HAP-1 (cell line): ENCODE results near the gene ESYT1.
A peak's percentile ranks its signal among the peaks of the same experiment; 100 is the strongest.

Experiments used
- DNase-seq, 2 experiments: peaks; one replicate each; pipeline ENCODE4 v3.0.0-alpha.2; 2016 to 2020; ENCODE audit warnings: low spot score in 2 of 2
- H3K27me3 ChIP-seq: fragments of 250-450 bp; sonication (Bioruptor Pico); 2 replicates; pipeline ENCODE4 v1.5.1; 2020; ENCODE audit warnings: low read depth, mild to moderate bottlenecking, moderate library complexity
- H3K36me3 ChIP-seq: fragments of 250-450 bp; sonication (Bioruptor Pico); replicated peaks from 2 replicates; pipeline ENCODE4 v1.5.1; 2020; ENCODE audit warnings: mild to moderate bottlenecking
- H3K4me1 ChIP-seq: fragments of 250-450 bp; sonication (Bioruptor Pico); 2 replicates; pipeline ENCODE4 v1.5.1; 2020; ENCODE audit warnings: mild to moderate bottlenecking
- H3K4me3 ChIP-seq: fragments of 250-450 bp; sonication (Bioruptor Pico); 2 replicates; pipeline ENCODE4 v1.5.1; 2020; ENCODE audit warnings: mild to moderate bottlenecking, moderate library complexity
- H3K9me3 ChIP-seq: fragments of 250-450 bp; sonication (Bioruptor Pico); 2 replicates; pipeline ENCODE4 v1.5.1; 2020; ENCODE audit warnings: mild to moderate bottlenecking, moderate library complexity
- in situ Hi-C: fragments of 300-500 bp; cut with MboI; formaldehyde crosslinking; loops from 3 replicates; pipeline ENCODE4 v1.14.3; 2020; ENCODE audit warnings: low sequenced_read_pairs, inconsistent platforms, mixed read lengths

The ESYT1 gene

GRCh38 chr12:56158029-56158925, 30.2 kb downstream of the ESYT1 start, which contains the start of gene MYL6:
Gene MYL6 (plus strand): TSS chr12:56158359. CDS start chr12:56158402, 43 bp downstream.
- DNase-seq, result peak; percentile 97 to 98
- in situ Hi-C loops, result no loop called here
- H3K36me3 ChIP-seq, result peaks cover 40% of the 10 kb centered on the region
- no peaks in the 10 kb centered on the region for H3K9me3 ChIP-seq
- no peaks in the 10 kb centered on the region for H3K27me3 ChIP-seq
- peak within 1 kb of the TSS; percentile 87 for H3K4me3 ChIP-seq
- peaks cover 24% of the 10 kb centered on the region for H3K4me1 ChIP-seq

DNA sequence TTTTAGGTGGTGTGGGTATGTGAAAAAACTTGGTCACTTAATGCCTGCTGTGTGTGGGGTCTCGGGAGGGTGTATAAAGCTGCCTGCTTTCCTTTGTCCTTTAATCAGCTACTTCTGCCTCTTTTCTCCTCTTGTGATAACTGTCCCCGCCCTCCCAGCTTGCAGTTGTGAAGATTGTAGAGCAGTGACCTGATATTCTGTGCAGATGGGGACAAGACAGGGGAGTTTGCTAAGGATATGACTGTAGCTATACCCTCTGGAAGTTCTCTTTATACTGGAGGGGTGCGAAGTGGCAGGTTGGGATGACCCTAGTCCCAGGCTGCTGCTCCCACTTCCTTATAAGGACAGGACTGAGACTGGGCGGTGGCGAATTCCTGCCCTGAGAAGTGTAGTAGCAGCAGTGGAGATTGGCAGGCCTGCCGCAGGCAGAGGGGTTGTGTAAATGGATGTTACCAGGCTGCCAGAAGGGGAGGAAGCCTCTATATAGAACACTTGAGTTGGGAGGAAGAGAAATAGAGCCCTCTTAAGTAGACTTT, 30.9 kb downstream of the ESYT1 start:
- Histone ChIP-seq H3K4me1 (peaks cover 24% of the 10 kb centered on the region), H3K36me3 (peaks cover 48% of the 10 kb centered on the region), H3K27me3 (no peaks in the 10 kb centered on the region), H3K4me3 (peak overlapping the region; percentile 87), H3K9me3 (no peaks in the 10 kb centered on the region)
- in situ Hi-C loops, result no loop called here
- DNase-seq, result peak; percentile 70 to 79

DNA sequence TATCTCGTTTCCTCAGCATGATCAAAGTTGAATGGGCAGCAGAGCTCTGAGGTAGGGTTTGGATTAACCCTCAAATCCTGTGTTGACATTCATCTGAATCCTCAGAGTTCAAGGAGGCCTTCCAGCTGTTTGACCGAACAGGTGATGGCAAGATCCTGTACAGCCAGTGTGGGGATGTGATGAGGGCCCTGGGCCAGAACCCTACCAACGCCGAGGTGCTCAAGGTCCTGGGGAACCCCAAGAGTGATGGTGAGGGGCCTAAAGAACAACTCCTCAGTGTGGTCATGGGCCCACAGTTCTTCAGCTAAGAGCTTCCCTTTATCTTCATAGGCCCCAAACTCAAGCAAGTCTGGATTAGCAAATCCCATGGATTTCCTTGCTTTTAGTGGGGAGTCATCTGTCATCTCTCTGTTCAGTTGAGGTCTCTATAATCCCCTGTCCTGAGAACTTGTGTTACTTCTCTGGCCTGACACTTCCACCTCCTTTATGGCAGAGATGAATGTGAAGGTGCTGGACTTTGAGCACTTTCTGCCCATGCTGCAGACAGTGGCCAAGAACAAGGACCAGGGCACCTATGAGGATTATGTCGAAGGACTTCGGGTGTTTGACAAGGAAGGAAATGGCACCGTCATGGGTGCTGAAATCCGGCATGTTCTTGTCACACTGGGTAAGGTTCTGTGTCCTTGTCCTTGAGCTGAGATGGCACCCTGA, 31.6 kb downstream of the ESYT1 start:
- H3K9me3 ChIP-seq, result no peaks in the 10 kb centered on the region
- H3K36me3 ChIP-seq, result peaks cover 54% of the 10 kb centered on the region
- no peak for DNase-seq
- H3K4me3 ChIP-seq, result peak overlapping the region; percentile 87
- in situ Hi-C loops, result no loop called here
- peaks cover 24% of the 10 kb centered on the region for H3K4me1 ChIP-seq
- no peaks in the 10 kb centered on the region for H3K27me3 ChIP-seq

- Histone ChIP-seq H3K4me1 (peaks cover 24% of the 10 kb centered on the region), H3K27me3 (no peaks in the 10 kb centered on the region), H3K9me3 (no peaks in the 10 kb centered on the region), H3K4me3 (peak overlapping the region; percentile 87), H3K36me3 (peaks cover 60% of the 10 kb centered on the region)
- DNase-seq, result no peak
- in situ Hi-C loops, result no loop called here
These were observed 32.2 kb downstream of the ESYT1 start for GRCh38 chr12:56160193-56160763.

DNA sequence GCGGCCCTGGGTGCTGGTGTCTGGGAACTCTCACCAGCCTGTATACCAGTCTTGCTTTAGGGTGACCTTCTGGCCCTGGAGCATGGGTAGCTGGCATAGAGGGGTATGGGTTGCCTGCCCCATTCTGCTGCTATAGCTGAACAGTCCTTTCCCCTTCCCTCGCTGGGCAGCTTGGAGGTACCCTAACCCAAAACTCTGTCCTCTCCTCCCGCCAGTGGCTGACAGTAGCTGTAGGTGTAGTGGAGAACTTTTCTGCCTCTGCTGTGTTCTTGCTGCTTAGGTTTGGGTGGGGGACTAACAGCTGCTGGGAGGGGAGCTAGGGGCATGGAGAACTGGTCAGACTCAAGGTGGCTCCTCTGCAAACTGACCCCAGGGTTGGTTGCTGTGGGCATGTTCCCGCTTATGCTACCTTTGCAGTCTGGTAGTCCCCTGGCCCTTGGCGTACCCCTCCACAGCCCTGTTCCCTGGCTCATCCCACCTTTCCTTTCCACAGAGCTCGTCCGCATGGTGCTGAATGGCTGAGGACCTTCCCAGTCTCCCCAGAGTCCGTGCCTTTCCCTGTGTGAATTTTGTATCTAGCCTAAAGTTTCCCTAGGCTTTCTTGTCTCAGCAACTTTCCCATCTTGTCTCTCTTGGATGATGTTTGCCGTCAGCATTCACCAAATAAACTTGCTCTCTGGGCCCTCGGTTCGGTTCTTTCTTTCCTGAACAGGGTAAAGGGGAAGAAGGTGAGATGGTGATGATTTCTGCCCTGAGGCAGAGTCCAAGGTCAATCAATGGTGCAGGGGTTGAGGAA, 33.0 kb downstream of the ESYT1 start:
- Histone ChIP-seq H3K36me3 (peaks cover 69% of the 10 kb centered on the region), H3K4me3 (no peak overlapping the region)
- in situ Hi-C loops, result no loop called here

DNA sequence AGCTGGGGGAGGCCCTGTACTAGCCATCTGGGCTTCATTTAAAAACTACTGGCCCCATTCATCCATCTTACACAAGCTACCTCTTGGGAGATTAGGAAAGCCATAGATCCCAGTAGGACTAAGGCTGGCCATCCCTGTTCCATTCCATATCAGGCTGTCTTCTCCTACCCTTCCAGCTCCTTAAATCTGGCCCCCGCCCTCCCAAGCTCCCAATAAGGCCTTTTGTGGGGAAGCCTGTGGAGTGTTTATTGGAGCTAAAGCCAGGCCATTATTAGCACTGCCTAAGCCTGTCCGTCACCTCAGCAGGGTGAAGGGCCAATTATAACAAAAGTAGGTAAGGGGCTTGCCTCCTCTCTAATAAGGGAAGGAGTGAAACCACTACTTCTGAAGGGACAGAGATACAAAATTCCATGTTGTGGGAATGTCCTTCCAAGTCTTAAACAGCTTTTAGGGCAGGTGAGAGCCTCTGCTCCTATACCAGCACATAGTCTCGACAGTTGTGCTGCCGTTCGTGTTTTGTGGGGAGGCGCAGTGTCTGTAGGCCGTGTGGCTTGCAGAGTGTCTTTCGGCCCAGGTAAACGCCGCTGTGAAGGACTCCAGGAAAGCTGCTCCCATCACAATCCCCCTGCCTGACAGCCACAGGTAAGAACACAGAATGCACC, 33.8 kb downstream of the ESYT1 start:
- Histone ChIP-seq H3K4me3 (no peak overlapping the region), H3K27me3 (no peaks in the 10 kb centered on the region), H3K9me3 (no peaks in the 10 kb centered on the region), H3K36me3 (peaks cover 75% of the 10 kb centered on the region), H3K4me1 (peaks cover 24% of the 10 kb centered on the region)
- in situ Hi-C loops, result no loop called here
- no peak for DNase-seq

More for the DNA sequence above, 33.0 kb downstream of the ESYT1 start:
- Histone ChIP-seq H3K9me3 (no peaks in the 10 kb centered on the region), H3K4me1 (peaks cover 24% of the 10 kb centered on the region), H3K27me3 (no peaks in the 10 kb centered on the region)
- no peak for DNase-seq

DNA sequence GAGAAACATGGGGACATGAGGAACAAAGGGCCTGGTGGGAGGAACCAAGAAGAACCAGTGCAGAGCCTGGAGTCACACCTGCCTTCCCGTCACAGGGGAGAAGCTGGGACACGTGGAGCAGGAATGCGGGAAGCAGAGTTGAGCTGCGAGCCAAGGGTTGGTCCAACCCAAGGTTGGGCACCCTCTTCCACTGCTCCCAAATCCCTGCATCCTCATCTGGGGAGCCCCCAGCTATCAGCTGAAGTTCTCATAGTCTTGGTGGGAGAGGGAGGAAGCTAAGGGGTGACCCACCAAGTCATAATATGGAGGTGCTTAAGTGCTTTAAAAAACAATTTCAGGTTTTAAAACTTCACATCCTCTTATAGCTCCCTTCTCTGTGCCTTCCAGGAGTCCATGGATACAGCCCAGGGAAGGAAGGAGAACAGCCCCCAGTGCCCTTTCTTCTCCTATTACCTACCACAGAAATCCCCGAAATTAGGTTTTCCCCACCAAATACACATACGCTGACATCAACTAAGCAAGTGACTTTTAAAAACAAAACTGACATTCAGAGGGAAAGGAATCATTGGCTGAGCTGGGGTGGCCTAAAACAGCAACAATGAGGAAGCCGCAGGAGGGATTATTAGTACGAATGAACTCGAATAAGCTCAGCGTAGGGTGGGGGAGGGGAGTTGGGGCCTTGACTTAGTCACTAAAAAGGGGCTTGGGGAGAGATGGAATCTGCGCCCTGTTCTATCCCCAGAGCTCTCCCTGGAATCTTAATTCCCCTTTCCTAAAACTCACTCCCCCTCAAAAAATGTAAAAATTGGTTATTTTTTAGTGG, 34.6 kb downstream of the ESYT1 start:
- in situ Hi-C loops, result no loop called here
- Histone ChIP-seq H3K4me3 (no peak overlapping the region), H3K27me3 (no peaks in the 10 kb centered on the region), H3K36me3 (peaks cover 82% of the 10 kb centered on the region), H3K9me3 (no peaks in the 10 kb centered on the region), H3K4me1 (peaks cover 16% of the 10 kb centered on the region)
- peak in 1 of 2 experiments; percentile 39 for DNase-seq

GRCh38 chr12:56163533-56164344, 35.7 kb downstream of the ESYT1 start:
- peaks cover 90% of the 10 kb centered on the region for H3K36me3 ChIP-seq
- no peak for DNase-seq
- no peak overlapping the region for H3K4me3 ChIP-seq
- H3K9me3 ChIP-seq, result no peaks in the 10 kb centered on the region
- in situ Hi-C loops, result no loop called here
- no peaks in the 10 kb centered on the region for H3K27me3 ChIP-seq
- peaks cover 16% of the 10 kb centered on the region for H3K4me1 ChIP-seq

DNA sequence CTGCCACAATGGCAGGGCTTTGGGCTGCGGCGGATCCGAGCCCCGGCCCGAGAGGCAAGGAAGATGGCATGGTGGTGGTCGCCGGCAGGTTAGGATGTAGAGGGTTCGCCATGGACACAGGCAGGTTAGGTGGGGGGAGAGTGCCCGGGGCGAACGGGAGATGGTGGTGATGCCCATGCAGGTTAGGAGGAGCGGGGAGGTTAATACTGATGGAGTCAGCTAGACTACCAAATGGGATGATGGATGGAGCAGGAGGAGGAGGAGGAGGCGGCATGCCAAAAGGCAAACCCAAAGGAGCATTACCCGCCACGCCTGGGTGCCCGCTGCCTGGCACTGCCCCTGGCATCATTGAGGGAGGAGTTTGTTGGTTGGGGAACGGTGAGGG, 36.3 kb downstream of the ESYT1 start:
- in situ Hi-C loops, result no loop called here
- Histone ChIP-seq H3K36me3 (peaks cover 94% of the 10 kb centered on the region), H3K27me3 (no peaks in the 10 kb centered on the region), H3K4me1 (peaks cover 15% of the 10 kb centered on the region), H3K9me3 (no peaks in the 10 kb centered on the region), H3K4me3 (no peak overlapping the region)
- DNase-seq, result no peak

DNA sequence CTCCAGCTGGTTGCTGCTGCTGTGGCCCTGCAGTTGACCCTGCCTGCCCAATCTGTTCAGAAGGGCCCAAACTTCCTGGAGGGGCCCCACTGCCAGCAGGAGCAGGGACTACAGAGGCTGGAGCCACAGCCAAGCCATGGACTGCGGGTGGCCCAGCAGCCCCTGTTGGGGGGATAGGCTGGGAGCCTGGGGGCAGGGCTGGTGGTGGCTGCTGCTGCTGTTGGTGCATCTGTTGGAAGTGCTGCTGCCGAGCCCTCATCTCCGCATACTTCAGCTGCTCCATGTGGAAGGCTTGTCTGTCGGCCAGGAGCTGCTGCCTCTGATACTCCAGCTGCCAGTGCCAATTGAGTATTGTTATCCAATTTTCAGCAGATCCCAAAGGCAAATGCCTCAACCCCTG, 37.3 kb downstream of the ESYT1 start:
- Histone ChIP-seq H3K4me3 (no peak overlapping the region), H3K9me3 (no peaks in the 10 kb centered on the region), H3K27me3 (no peaks in the 10 kb centered on the region), H3K36me3 (peaks cover 94% of the 10 kb centered on the region), H3K4me1 (peaks cover 5% of the 10 kb centered on the region)
- no peak for DNase-seq
- in situ Hi-C loops, result no loop called here

DNA sequence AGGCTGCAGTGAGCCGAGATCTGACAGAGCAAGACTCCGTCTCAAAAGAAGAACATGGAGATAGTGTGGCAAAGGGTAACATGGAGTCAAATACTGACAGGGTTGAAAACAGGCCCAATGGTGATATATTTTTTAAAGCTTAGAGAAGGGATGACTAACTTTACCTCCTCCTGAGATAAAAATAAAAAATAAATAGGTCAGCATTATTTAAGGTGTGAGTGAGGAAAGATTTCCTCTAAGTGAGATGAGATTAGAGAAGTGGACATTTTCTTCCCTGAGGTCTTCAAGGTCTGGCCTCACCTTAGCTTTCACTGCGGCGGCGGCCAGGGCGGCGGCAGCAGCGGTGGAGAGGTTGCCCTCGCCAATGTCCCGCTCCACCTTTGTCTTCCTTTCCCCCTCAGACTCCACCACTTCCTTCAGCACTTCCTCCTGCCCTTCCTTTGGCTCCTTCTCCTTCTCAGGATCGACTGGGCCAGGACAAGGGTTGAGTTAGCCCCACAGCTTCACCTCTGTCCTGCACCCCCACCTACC, 41.2 kb downstream of the ESYT1 start:
- Histone ChIP-seq H3K9me3 (no peaks in the 10 kb centered on the region), H3K4me3 (no peak overlapping the region), H3K27me3 (no peaks in the 10 kb centered on the region), H3K36me3 (peaks cover 92% of the 10 kb centered on the region), H3K4me1 (no peaks in the 10 kb centered on the region)
- DNase-seq, result no peak
- in situ Hi-C loops, result no loop called here
